NCI-H345 (cell line): ENCODE data around the gene MROH2A.
"Not testable (repeated sequence)": the region's sequence is repeated elsewhere in the genome, so short reads cannot be mapped to it uniquely, and the experiment has no call there.

Source experiments
- DNase-seq: peaks from one replicate; lab custom pipeline; 2025; lab: John Stamatoyannopoulos, UW

The MROH2A gene, protein sequence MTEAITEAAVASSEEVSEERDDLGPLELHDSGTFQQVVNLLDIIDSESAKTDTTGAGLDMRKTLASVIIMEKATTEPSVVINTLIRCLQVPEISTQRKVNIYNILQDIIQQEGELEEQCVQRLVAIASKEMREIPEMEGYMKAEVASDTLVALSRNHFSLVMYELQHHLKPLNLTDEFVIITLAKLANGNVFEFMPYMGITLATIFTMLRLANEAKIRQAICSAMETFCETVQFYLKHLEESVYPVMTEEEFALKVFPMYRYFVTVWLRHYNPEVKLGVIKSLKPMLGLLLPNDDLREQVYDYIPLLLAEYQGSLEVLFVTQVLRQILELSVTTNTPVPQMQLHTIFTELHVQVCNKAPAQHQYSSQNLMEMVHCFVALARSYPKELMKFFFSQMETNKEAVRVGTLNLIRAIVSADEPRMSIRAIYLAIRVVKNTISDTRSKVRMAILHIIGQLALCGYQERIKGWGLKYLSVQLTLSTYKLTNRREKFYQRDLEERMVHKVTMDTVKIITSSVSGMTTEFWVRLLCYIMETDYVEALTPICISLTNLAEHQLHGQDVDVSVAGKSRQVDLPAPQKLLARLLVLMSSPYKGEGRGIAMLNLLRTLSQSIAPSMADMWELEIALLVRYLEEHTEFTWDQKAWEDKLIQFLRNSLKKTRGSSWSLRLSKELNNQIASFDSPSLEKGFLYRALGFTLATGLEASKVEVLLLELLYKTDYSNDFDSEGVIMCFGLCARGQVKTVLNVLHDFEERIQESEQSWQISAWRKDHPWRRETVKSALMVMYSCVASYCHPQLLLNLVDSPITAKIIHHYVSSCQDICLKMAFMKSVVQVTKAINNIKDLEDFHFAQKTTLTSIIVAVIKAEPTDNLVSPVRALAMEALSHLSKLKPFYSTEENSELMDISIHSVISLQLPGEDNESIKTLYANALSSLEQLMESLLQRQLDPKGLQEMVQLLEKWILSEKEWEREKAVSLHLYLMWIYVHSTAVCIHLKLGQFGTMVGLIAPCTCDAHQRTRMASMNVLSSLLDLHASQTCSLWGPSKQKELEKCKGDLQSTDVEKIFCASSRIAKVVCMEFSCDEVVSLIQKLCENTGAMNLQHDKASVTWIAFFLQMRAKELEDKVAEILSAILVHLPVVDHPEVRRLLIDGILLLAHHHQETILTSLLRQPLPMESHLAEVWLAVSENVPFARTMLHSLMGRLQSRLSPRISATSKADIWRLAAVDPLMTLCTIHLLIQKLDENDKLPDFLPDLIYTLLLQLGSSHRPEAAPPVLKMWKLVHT (N-terminal part only)

DNA sequence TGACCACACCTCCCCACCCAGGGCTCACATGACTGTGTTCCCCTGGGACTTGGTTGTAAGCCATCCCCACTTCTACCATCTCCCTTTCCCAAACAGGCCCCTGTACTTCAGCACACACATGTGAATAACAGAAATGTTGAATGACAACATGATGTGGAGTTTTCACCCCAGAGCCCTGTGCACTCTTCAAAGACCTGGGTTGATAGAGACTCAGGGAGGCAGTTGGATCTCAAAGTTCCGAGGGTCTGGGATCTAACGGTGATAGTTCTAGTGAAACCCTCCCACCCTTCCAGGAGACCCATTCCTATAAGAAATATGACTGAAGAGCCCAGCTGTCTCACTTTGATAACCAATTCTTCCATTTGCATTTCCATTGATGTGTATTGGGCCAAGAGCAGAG lies at the start of gene MROH2A:
Gene MROH2A, plus strand, starts transcription at position 301 of the 400 bp plus-strand sequence. CDS start 1,029 bp downstream, outside the sequence.
- no peak for DNase-seq

DNA sequence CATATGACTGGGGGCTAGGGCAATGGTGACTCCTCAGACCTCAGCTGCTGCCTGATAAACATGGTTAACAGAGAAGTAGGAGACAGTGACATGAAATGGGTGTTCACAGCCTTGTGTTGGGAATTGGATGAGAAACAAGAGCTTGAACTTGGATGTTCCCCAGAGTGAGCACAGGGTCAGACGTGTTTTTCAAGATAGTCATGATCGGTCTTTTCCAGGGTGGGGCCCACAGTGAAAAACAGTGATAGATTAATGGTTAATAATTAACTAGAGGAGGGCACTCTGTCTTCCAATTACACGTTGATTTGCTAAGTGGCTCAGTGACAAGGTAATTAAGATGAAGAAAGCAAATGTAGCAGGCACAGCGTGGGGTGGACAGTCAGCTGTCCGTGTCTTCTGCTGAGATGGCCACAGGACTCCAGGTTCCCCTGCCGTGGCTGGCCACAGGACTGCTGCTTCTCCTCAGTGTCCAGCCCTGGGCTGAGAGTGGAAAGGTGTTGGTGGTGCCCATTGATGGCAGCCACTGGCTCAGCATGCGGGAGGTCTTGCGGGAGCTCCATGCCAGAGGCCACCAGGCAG lies 49.3 kb upstream of the MROH2A start, which contains the start of gene UGT1A3:
Gene UGT1A3, plus strand, starts transcription at position 320 of the 579 bp plus-strand sequence. Its CDS starts 85 bp downstream, at position 405.
- no peak for DNase-seq

DNA sequence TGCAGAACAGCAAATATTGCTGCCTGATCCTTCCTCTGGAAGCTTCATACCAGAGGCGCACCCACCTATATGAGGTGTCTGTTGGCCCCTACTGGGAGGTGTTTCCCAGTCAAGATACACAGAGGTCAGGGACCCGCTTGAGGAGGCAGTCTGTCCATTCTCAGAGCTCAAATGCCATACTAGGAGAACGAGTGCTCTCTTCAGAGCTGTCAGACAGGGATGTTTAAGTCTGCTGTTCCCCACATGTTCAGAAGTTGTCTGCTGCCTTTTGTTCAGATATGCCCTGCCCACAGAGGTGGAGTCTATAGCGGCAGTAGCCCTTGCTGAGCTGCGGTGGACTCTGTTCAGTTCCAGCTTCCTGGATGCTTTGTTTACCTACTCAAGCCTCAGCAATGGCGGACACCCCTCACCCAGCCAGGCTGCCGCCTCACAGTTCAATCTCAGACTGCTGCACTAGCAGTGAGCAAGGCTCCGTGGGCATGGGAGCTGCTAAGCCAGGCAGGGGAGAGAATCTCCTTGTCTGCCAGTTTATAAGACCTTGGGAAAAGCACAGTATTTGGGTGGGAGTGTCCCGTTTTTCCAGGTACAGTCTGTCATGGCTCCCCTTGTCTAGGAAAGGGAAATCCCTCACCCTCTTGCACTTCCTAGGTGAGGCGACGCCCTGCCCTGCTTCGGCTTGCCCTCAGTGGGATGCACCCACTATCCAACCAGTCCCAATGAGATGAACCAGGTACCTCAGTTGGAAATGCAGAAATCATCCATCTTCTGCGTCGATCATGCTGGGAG lies 41.1 kb upstream of the MROH2A start:
- not testable (repeated sequence) for DNase-seq

DNA sequence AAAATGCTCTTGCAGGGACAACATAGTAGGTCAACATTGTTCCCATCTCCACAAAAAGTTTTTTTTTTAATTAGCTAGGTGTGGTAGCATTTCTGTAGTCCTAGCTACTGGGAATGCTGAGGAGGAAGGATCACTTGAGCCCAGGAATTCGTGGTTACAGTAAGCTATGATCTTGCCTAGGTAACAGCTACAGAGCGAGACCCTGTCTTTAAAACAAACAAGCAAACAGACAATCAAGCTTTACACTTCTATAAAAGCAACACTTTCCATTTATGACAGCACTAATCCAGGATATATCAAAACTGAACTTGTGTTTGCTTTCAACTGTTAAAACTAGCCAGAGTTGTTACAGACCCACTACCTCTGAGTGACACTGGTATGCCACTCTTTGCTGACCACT lies 37.3 kb upstream of the MROH2A start:
- no peak for DNase-seq

DNA sequence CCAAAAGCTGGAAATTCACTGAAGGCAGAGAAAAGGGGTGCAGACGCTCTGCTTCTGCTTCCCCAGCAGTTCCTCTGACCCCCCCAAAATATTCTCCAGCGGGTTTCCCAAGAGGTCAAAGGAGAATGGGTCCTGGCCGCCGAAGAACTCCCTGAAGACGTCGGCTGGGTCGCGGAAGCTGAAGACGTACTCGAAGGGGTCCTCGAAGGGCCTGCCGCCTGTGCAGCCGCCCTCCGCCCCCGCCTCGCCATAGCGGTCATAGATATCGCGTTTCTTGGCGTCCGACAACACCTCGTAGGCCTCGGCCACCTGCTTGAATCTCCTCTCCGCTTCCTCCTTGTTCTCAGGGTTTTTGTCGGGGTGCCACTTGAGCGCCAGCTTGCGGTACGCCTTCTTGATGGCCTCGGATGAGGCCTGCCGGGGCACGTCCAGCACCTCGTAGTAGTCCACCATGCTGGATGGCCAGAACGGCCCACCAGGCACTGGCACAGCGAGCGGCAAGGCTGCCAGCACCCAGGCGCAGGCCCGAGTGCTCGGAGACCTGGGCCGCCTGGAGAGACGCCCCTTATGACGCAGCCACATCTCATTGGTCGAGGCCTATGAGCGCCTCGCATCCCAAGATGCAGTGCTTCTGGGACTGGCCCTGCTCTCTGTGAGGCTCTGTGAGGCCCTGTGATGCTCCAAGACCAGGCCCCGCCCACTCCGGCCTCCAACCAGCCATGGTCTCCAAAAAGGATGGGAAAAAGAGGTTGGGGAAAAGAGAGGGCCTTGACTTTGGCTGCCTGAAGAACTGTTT lies 34.5 kb upstream of the MROH2A start:
- no peak for DNase-seq

DNA sequence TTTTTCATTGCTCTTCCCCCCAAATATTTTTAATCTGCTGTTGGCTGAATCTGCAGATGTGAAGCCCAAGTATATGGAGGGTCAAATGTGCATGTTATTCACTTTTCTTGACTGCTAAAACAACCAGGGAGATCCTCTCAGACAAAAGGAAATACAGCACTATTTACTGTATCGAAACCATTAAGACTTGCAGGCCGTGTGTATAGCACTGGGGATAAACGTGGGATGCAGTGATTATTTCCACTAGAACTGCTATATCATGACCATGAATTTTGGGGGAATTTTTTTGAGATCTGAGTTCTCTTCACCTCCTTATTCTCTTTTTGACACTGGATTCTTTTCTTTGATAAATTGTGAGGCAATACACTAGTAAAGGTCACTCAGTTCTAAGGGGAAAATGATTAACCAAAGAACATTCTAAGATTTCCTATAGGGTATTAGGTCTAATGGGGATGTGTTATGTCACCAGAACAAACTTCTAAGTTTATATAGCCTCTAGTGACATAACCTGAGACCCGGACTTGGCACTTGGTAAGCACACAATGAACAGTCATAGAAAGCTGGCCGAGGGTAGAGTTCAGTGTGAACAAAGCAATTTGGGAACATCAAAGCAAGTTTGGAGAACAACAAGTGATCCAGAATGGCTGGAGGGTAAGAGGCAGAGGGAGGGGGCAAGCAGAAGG lies 32.9 kb upstream of the MROH2A start:
- no peak for DNase-seq

DNA sequence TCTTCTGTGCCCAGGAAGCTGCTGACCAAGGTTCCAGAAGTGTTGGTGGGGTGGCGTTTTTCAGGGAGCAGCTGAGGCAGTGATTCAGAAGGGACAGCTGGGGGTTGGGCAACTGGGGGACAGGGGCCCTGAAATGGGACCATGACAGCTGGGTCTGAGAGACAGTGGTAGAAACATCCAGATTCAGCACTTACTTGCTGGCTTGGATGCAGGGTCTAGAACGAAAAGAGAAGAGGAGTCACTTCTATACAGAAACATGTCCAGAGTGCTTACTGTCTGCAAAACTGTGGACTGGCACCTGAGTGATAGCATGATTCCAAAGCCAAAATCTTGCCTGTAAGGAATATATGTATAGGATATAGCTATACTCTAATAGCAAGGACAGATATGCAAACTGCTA lies 32.3 kb upstream of the MROH2A start:
- DNase-seq = not testable (repeated sequence)

DNA sequence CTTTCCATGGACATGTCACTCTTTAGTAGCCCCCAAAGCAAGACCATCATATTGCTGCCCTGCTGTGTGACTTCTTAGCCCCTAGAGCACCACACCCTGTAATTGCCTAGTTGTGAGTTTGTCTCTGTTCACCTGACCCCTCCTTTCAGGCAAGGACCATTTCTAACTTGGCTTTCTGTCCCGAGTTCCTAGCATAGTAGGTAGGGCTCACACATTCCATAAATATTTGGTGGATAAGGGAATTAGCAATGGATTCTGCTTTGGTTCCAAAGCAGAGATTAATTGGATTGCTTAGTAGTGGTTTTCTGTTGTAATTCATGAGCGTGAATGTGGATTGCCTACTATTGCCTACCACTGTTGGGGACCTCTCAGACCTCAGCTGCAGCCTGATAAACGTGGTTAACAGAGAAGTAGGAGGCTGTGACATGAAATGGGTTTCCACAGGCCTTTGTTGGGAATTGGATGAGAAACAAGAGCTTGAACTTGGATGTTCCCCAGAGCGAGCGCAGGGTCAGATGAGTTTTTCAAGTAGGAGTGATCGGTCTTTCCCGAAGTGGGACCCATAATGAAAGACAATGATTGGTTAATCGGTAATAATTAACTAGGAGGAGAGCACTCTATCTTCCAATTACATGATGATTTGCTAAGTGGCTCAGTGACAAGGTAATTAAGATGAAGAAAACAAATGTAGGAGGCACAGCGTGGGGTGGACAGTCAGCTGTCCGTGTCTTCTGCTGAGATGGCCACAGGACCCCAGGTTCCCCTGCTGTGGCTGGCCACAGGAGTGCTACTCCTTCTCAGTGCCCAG lies 31.5 kb upstream of the MROH2A start:
- DNase-seq = no peak

DNA sequence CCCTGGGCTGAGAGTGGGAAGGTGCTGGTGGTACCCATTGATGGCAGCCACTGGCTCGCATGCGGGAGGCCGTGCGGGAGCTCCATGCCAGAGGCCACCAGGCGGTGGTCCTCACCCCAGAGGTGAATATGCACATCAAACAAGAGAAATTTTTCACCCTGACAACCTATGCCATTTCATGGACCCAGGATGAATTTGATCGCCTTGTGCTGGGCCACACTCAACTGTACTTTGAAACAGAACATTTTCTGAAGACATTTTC lies 30.9 kb upstream of the MROH2A start:
- DNase-seq = no peak

DNA sequence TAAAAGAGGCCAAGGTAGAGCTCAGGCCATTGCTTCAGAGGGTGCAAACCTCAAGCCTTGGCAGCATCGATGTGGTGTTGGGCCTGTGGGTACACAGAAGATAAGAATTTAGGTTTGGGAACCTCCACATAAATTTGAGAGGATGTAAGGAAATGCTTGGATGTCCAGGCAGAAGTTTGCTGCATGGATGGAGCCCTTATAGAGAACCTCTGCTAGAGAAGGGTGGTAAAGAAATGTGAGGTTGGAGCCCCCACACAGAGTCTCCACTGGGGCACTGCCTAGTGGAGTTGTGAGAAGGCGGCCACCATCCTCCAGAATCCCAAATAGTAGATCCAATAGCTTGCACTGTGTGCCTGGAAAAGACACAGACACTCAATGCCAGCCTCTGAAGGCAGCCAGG lies 27.4 kb upstream of the MROH2A start:
- DNase-seq = not testable (repeated sequence)

DNA sequence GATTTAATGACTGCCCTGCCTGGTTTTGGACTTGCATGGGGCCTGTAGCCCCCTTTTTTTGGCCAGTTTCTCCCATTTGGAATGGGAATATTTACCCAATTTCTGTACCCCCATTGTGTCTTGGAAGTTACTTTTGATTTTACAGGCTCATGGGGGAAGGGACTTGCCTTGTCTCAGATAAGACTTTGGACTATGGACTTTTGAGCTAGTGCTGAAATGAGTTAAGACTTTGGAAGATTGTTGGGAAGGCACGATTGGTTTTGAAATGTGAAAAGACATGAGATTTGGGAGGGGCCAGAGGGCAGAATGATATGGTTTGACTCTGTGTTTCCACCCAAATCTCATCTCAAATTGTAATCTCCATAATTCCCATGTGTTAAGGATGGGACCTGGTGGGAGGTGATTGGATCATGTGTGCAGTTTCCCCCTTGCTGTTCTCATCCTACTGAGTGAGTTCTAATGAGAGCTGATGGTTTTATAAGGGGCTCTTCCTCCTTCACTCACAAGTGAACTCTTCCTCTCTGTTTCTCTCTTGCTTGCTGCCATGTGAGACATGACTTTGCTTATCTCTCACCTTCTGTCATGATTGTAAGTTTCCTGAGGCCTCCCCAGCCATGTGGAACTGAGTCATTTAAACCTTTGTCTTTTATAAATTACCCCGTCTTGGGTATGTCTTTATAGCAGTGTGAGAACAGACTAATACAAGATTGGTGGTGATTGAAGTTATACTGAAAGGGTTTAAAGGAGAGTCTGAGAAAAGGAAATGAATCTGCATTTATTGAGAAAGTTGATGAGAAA lies 26.7 kb upstream of the MROH2A start:
- DNase-seq = not testable (repeated sequence)

DNA sequence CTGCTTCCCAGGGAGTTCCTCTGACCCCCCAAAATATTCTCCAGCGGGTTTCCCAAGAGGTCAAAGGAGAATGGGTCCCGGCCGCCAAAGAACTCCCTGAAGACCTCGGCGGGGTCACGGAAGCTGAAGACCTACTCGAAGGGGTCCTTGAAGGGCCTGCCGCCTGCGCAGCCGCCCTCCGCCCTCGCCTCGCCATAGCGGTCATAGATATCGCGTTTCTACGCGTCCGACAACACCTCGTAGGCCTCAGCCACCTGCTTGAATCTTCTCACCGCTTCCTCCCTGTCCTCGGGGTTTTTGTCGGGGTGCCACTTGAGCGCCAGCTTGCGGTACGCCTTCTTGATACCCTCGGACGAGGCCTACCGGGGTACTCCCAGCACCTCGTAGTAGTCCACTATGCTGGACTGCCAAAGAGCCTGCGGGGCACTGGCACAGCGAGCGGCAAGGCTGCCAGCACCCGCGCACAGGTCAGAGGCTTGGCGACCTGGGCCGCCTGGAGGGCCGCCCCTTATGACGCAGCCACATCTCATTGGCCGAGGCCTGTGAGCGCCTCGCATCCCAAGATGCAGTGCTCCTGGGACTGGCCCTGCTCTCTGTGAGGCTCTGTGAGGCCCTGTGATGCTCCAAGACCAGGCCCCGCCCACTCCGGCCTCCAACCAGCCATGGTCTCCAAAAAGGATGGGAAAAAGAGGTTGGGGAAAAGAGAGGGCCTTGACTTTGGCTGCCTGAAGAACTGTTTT lies 23.1 kb upstream of the MROH2A start:
- no peak for DNase-seq

DNA sequence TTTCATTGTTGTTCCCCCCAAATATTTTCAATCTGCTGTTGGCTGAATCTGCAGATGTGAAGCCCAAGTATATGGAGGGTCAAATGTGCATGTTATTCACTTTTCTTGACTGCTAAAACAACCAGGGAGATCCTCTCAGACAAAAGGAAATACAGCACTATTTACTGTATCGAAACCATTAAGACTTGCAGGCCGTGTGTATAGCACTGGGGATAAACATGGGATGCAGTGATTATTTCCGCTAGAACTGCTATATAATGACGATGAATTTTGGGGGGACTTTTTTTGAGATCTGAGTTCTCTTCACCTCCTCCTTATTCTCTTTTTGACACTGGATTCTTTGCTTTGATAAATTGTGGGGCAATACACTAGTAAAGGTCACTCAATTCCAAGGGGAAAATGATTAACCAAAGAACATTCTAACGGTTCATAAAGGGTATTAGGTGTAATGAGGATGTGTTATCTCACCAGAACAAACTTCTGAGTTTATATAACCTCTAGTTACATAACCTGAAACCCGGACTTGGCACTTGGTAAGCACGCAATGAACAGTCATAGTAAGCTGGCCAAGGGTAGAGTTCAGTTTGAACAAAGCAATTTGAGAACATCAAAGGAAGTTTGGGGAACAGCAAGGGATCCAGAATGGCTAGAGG lies 21.6 kb upstream of the MROH2A start:
- DNase-seq = no peak

DNA sequence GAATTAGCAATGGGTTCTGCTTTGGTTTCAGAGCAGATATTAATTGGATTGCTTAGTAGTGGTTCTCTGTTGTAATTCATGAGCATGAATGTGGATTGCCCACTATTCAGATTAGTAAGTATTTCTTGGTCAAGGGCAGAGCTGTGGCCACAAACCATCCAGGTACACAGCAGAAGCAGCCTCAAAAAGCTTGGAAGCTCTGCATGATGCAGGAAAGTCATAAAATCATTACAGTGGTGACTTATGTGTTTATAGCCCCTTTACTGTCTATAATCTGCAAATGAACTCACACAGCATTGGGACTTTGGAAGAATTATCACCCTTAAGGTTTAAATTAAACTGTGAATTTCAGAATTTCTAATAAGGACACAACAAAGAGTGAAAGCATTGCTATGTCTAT lies 20.0 kb upstream of the MROH2A start:
- no peak for DNase-seq

DNA sequence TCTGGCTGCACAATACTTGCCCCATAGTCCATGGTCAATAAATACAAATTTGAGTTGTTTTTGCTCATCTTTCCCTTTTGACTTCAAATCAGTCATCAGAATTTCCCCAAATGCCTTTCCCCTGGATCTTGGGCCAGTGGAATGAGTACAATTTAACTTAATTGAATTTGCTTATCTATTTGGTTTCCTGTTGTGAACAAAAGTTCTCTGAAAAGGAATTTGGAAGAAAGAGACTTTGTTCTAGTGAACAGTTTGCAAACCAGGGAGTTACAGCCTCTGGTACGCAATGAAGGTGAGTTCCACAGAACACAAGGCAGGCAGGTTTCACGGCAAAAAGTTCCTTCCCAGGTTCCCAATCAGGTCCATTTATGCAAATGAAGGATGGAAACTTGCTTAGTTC lies 19.3 kb upstream of the MROH2A start:
- no peak for DNase-seq

DNA sequence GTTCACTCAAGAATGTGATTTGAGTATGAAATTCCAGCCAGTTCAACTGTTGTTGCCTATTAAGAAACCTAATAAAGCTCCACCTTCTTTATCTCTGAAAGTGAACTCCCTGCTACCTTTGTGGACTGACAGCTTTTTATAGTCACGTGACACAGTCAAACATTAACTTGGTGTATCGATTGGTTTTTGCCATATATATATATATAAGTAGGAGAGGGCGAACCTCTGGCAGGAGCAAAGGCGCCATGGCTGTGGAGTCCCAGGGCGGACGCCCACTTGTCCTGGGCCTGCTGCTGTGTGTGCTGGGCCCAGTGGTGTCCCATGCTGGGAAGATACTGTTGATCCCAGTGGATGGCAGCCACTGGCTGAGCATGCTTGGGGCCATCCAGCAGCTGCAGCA lies 18.1 kb upstream of the MROH2A start, which contains the start of gene UGT1A1:
Gene UGT1A1, plus strand, starts transcription at position 228 of the 400 bp plus-strand sequence. Its CDS starts 18 bp downstream, at position 246.
- DNase-seq = no peak
